ENCODE results near the gene CLSTN1.
A peak's percentile ranks its signal among the peaks of the same experiment; 100 is the strongest.
"Not testable (repeated sequence)": the region's sequence is repeated elsewhere in the genome, so short reads cannot be mapped to it uniquely, and the experiment has no call there.

Gene CLSTN1

DNA sequence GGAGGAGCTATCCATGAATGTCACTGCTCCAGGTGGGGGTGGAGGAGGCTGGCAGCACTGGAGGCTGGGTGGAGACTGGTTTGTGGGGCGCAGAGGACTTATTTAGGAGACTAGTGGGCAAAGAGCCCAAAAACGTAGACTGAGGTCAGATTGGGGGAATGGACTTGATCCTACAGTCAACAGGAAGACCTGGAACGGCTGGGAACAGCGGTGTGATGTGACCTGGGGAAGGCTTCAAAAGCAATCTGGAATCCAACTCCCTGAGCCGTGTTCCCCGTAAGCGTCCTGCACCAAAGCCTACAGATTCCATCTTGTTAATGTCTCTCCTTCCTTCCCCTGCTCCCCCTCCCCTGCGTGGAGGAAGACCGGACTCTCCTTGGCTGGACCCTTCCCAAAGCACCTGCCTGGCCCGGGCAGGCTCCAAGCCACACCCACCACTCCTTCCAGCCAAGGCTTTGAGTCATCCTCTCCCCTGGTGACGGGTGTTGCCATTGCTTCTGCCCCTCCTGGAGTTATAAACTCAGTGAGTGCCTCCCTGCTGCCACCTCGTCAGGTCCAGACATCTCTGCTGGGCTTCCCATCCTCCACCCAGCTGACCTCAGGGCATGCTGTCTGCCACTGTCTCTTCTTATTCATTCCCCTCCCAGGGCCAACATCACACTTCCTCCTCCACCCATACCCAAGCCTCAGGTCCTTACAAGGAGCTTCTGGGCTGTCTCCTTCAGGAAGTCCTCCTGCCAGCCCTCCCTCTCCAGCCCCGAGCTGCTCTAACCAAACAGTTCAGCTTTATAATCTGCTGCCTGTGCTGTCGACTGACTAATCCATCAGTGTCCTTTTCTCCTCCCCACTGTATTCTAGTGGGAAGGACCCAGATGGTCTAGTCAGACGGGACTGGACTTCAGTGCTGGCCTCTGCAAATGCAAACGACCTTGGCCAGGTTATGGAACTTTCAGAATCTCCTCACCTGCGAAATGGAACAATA, 1.6 kb upstream of the CLSTN1 start:
- peak; percentile 80 for DNase-seq

DNA sequence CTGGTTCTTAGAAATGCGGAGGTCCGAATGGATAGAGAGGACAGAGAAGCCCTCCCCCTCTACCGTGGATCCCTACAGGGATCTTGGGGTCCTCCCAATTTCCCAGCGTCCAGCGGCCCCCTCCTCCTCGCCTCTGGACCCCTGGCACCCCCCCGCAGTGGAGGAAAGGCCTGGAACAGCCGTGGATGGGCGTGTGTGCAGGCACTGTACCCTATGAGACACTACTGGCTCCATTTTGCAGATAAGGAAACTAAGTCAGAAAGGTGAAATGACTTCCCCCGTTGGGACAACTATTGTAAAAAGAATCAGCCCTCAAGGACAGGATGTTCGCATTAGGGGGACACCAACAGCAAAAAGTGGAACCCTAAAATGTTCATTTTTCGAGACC, 931 bp upstream of the CLSTN1 start:
- DNase-seq: no peak

DNA sequence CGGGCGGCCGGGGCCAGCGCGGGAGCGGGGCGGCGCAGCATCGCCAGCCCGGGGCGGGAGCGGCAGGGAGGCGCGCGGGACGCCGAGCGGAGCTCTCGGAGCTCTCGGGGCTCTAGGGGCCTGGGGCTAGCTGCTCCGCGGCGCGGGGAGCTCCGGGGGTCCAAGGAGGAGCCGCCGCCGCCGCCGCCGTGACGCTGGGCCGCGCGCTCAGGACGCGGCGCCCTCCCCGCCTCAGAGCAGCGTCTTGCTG, 147 bp downstream of the CLSTN1 start:
- DNase-seq: no peak

DNA sequence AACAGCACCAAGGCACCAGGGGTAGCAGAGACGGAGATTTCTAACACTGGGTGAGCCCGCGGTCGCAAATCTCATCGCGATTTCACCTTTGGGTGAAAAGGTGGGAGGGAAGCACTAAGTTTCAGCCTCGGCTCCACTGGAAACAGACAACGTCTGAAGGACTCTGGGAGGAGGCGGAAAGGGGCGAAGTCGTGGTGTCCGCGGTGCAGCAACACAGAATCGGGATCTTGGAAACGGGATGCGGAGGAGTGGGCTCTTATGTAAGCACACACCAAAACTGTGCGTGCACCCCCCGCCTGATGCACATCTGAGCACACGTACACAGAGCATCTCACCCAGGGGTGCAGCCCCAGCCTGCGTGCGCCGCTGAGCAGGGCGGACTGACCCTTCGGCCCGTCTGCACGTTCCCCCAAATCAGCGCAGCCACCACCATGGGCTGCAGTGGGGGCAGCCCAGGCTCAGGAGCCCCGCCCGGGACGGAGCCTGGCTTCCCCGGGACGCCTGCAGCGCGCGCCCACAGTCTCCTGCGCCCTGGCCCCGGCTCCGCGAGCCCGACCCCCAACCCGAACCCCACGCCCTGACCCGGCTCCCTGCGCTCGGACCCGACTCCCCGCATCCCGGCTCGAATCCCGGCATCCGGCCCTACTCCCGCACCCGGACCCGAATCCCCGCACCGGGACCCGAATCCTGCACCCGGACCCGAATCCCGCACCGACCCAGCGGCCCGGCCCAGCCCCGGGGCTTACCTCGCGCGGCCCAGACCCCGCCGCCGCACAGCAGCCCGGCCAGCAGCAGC, 670 bp downstream of the CLSTN1 start:
- peak; percentile 34 to 64 for DNase-seq

DNA sequence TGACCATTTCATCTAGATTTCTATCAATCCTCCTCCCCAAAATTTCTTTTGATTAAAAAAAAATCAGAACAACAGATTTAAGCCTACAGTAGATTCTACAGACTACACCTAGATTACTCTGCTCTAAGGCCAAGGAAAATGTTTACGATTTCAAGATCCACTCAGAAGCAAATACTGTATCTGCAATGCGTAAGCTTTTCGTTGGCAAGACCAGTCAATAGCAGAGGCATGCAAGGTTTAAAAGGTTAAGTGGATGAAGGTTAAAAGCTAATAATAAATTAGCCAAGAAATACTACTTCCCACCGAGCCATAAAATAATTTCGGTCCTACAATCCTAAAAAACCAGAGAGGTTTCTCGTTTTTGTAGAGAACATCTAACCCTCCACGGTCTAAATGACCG, 1.3 kb downstream of the CLSTN1 start:
- no peak for DNase-seq

DNA sequence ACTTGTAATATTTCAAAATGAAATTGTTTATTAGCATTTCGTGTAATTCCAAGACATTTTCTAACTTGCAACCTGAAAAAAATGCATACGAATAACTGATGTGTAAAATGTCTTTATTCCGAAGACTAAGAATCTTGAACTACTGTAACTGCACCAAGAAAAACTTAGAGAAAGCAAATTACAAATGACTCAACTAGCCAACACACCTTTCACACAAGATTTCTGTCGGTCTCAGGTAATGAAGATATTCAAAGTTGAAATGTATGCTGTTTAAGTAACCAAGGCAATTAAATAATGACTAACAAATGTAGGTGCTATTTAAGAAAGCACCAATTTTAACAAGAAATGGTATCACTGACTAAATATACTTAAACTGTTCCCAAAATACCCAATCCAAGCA, 2.1 kb downstream of the CLSTN1 start:
- no peak for DNase-seq

DNA sequence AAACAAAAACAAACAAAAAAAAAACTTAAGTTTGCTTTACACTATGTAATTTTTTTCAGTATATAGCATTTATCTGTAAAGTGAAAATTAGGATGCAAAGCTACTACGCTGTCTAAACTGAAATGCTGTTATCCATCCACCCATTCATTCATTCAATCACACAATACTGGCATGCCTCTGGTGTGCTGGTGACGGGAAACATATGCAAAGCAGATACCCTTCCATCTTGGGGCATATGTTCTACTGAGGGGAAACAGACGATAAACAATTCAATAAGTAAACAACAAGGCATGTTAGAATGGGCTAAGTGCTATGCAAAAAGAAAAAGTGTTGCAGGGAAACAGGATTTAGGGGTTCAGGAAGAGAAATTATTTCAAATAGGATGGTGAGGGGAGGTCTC, 3.2 kb downstream of the CLSTN1 start:
- DNase-seq: no peak

DNA sequence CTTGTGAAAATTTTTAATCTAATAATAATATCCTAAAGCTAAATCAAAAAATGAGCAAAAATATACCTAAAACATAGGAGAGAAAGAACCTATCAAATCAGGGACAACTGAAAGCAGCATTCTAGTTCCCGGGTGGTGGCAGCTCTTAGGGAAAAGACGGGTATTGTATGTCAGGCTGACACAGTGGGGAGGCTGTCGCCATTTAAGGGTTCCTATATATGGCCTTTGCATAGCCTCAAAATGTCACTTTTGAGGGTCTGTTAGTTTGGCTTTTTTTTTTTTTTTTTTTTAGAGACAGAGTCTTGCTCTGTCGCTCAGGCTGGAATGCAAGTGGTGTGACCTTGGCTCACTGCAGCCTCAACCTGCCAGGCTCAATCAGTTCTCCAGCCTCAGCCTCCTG, 6.0 kb downstream of the CLSTN1 start:
- DNase-seq: no peak

DNA sequence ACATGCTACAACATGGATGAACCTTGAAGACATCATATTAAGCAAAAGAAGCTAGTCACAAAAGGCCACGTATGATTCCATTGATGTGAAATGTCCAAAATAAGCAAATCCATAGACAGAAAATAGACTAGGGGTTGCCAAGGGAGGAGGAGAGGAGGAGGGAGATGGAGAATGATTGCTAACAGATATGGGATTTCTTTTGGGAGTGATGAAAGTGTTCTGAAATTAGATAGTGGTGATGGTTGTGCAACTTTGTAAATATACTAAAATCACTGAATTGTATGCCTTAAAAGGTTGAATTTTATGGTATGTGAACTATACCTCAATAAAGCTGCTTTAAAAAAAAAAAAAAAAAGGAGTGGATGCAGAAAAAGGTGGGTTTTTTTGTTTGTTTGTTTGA, 7.6 kb downstream of the CLSTN1 start:
- no peak for DNase-seq

DNA sequence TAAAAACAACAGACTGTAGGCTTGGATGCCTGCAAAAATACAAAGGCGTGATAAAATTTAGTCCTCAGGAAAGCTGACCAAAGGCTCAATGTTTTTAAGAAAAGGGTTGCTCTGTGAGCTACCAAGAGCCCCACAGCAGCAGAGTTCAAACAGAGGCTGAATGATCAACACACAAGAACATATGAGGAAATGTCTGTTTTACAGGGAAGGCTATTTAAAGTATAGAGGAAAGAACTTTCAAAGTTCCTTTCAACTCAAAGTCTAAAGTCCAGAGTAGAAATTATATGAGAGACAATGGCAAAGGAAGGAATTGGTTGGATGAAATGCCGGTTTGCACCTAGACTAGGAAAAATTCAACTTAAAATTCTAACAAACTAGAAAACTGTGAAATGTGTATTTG, 8.6 kb downstream of the CLSTN1 start:
- peak in 1 of 2 donors; percentile 13 for DNase-seq

DNA sequence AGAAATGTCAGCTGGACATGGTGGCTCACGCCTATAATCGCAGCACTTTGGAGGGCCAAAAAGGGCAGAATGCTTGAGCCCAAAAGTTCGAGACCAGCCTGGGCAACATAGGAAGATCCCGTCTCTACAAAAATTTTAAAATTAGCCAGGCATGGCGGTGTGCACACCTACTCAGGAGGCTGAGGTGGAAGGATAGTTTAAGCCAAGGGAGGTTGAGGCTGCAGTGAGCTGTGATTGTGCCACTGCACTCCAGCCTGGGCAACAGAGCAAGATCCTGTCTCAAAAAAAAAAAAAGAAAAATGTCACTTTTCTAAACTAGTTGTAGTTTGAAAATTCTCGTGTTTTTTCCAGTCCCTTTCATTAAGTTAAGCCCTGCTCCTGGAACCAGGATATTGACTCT, 9.1 kb downstream of the CLSTN1 start:
- no peak for DNase-seq

DNA sequence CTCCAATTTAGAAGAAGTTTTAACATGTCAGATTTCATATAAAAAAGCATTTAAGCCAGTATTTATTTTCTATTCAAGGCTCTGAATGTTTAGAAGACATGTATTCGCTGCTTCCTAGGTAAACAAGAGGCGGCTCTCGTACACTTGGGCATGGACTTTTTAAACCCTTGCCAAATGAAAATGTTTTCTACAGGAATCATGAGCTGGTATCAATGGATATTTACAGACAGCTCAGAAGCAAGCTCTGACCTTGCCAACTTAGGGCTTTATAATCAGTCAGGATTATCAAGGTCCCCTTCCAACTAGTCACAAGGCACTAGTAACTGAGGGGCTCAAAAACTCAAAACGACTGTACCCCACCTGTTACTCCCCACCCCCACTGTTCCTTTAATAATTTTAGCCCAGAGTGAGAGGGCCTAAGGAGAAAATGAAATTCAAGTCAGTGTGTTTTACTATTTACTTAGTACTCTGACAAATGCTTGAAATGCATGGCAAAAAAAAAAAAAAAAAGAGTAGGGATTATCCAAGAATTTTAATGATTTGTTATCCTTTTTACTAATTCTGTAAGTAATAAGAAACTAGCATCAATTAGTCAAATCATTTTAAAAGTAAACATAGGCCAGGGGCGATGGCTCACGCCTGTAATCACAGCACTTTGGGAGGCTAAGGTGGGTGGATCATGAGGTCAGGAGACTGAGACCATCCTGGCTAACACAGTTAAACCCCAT, 12.4 kb downstream of the CLSTN1 start:
- no peak for DNase-seq

DNA sequence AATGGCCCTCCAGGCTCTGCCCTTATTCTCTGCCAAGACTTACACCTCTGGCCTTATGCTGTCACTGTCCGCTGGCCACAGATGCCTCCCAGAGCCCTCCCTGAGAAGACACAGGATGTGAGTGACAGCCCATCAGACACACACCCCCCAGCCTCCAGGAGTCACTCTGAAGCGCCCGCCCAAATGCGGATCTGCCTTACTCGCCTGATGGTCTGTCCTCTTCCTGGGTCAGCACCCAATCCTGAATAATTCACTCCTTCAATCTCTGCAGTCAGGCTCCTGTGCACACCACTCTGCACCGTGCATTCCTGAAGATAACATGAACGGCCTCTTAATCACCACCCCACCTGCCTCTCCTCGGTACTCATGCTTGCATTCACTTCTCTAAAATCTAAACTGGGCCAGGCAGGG, 14.7 kb downstream of the CLSTN1 start:
- DNase-seq: no peak

DNA sequence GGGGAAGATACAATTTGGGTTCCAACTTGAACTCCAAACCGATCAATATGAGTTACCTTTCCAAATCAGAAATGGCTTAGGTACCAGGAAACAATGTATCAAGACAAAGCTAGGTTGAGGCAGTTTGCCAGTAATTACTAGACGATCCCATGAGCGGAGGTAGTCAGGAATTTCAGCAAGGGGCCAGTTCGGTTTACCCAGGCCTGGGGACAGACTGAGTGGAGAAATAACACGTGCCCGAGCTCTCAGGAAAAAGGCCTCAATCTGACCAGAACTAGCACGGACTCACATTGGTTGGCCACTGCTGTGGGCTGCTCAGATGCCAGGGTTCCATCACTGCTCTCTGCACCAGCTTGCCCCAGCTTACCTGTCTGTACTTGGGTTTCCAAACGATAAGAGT, 15.3 kb downstream of the CLSTN1 start:
- no peak for DNase-seq

DNA sequence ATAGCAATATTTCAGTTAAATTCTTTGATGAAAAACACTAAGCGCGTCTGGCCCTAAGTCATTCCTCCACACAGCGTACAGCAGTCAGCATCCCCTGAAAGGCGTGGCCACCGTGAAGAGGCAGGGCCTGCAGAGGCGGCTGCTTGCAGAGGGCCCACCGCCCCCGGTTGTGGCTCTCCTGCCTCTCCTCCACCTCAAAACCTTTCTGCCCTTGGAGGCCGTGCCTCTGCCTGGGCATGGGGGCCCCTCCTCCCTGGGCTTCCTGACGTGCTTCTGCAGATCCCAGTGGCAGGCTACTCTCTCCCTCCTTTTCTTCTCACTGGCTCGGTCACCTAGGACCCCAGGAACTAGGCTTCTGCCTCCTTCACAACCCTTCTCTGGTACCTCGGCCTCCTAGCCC, 16.2 kb downstream of the CLSTN1 start:
- DNase-seq: no peak

DNA sequence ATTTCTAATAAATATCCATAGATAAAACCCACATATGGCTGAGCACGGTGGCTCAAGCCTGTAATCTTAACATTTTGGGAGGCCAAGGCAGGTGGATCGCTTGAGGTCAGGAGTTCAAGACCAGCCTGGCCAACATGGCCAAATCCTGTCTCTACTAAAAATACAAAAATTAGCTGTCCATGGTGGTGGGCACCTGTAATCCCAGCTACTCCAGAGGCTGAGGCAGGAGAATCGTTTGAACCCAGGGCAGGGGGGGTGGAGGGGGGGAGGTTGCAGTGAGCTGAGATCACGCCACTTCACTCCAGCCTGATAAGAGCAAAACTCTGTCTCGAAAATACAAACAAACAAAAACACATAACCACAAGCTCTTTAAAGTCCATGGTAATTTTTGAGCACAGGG, 17.8 kb downstream of the CLSTN1 start:
- not testable (repeated sequence) for DNase-seq

DNA sequence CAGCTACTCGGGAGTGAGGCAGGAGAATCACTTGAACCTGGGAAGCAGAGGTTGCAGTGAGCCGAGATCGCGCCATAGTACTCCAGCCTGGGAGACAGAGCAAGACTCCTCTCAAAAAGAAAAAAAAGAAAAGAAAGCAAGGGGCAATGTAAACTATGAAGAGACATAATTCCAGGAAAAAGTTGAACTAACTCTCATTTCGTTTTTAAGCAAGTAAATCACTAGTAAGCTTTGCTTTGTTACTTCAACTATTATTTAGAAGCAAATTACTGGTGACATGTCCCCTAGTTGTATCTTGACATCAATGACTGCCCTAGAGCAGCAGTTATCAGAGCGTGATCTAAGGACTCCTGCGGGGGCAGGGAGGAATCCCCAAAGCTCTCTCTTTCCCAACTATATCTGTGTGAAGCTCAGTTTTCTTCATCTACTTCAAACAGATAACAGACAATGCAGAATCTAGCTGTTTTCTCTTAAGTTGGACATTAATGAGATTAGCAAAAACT, 18.7 kb downstream of the CLSTN1 start:
- no peak for DNase-seq

DNA sequence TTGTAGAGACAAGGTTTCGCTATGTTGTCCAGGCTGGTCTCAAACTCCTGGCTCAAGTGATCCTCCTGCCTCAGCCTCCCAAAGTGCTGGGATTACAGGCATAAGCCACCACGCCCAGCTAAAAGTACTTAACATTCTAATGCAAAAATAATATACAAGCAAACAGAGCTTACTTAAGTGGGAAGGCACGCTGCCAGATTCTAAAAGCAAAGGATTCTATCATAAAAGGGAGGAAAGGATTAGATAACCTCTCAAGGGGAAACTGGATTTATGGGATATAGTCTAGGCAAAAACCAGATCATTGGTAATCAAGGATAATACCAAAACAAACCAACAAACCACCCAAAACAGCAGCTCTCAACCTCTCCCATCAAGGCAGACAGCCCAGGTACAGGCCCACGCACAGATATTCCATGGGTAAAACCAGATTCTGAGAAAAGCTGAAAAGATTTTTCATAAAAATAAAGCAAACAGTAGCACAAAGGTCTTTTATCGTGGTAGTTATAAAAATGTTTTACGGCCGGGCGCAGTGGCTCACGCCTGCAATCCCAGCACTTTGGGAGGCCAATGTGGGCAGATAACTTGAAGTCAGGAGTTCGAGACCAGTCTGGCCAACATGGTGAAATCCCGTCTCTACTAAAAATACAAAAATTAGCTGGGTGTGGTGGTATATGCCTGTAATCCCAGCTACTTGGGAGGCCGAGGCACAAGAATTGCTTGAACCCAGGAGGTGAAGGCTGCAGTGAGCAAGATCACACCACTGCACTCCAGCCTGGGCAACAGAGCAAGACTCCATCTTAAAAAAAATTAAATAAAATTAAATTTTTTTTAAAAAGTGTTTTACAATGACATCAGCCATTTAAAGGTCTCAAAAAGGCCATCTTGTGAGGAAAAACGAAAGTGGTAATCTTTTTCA, 20.5 kb downstream of the CLSTN1 start:
- DNase-seq: not testable (repeated sequence)

DNA sequence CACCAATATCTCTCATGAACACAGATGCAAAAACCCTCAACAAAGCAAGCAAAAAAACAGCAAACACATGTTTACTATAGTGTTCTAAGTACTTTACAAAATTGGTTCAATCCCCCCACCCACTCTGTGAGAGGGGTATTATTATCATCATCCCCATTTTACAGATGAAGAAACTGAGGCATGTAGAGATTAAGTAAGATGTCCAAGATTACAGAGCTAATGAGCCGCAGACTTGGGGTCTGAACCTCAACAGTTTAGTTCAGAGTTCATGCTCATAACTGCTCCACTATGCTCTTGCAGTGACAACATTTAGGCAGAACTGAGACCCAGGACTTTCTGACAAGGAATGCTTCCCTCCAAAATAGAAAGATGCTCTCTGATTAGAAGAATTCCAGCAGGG, 21.9 kb downstream of the CLSTN1 start:
- no peak for DNase-seq

DNA sequence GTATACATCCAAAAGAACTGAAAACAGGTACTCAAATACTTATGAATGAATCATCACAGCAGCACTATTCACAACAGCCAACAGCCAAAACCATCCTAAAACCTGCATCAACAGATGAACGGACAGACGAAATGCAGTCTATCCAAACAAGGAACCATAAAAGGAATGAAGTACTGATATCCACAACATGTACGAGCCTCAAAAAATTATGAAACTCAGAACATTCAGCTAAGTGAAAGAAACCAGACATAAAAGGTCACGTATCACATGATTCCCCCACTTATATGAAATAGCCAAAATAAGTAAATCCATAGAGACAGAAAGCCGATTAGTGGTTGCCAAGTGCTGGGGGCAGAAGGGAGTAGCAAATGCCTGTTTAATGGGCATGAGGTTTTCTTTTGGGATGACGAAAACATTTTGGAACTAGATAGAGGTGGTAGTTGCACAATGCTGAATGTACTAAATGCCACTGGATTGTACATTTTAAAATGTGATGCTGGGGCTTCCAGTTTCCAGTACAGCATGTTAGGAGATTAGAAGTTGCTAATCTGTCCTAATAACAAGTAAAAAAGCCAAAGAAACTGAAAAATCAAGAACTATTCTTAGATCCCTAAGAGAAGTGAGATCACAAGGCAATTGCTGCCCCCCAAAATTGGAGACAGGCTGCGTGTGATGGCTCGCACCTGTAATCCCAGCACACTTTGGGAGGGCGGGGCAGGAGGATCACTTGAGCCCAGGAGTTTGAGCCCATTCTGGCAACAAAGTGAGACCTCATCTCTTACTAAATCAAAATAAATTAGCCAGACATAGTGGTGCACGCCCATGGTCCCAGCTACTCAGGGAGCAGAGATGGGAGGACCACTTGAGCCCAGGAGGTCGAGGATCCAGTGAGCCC, 25.3 kb downstream of the CLSTN1 start:
- DNase-seq: peak; percentile 8 to 28

DNA sequence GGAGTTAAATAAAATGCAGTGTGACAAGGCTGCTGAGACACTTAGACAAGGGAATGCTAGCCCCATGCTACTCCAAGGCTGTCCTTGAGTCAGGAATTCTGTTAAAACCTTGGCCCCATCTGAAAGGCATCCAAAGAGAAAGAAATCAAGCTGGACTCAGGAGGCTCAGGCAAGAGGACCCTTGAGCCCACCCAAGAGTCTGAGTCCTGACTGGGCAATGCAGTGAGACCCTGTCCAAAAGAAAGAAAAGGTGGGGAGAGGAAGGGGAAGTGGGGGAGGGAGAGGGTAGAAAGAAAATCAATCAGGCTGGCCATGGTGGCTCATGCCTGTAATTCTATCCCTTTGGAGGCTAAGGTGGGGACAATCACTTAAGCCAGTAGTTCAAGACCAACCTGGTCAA, 26.7 kb downstream of the CLSTN1 start:
- DNase-seq: no peak
